GM19240 (cell line): ENCODE results near the gene CCDC17.

Experiments used
- DNase-seq: peaks from one replicate; pipeline ENCODE4 v3.0.0; 2011; ENCODE audit warnings: low spot score; ENCODE audit not compliant: insufficient read length

The CCDC17 gene

GRCh38 chr1:45623972-45624371, at the start of gene CCDC17:
TSS of gene CCDC17 (minus strand) at chr1:45624054. CDS start at chr1:45623909, 145 bp downstream.
- DNase-seq: no peak

DNA sequence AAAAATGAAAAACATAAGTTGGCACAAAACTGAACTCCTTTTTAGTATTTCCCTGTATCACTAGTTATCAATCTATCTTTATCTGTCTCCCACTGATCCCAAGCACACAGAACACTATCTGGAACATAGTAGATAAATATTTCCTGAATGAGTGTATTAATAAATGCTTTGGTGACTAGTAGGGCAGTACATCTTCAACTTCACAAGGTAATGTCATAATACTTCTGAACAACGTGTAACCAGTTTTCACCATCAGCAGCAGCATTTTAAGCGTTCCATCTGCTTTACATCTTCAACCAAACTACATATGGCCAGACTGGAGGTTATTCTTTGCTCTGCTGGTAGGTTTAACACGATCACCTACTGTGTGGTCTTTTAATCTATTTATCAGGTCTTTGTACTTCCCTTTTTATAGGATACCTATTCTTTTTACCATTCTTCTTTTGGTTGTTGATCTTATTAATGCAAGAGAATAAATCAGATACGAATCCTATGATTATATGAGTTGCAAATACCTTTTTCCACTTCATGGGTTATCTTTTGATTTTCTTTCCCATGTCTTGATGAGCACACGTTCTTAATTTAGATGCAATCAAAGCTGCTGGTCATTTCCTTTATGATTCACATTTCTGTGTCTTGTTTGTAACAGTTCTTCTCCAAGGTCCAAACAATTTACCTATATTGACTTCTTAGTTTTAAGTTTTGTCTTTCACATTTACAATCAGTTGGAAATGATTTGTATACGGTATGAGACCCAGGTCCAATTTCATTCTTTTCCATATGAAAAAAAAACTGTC, 46.2 kb upstream of the CCDC17 start:
- no peak for DNase-seq

DNA sequence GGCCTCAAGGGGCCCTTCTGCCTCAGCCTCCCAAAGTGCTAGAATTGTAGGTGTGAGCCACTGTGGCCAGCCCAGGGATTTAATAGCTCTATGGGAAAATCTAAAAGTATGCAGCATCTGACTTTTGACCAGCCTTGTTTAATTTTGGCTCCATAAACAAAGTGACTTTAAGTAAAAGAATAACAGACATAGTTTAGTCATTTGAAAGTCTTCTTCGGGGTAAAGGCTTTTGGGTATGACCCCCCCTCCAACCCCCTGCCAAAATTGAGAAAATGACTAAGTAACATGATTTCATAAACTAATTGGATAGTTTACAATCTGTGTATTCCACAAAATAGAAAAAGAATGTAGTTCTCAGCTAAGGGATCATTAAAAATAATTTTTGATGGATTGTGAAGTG, 45.5 kb upstream of the CCDC17 start:
- no peak for DNase-seq

GRCh38 chr1:45668526-45668925, 44.7 kb upstream of the CCDC17 start:
- no peak for DNase-seq

DNA sequence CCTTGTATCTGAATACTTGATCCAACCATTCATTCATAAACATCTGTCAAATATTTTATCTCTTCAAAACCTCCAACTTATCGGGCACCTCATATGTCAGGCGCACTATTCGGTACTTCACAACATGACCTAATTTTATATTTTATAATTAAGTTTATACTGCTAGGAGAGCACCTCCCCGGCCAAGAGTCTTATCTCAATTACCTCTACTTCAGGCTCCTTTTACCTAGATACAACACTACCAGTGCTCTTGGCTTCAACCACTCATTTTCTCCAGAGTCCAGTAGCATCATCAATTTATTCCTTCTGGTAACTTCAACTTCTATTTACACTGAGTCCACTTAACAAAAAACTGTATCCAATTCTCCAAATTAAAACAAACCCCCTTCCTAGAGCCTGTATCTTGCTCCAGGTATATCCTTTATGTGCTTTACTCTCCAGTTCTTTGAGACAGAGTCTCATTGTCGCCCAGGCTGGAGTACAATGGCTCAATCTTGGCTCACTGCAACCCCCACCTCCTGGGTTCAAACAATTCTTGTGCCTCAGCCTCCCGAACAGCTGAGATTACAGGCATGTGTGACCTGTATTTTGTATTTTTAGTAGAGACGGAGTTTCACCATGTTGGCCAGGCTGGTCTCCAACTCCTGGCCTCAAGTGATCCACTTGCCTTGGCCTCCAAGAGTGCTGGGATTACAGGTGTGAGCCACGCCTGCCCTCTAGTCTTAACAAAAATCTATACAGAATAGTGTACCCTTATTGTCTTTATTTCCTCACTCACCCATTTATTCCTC, 43.7 kb upstream of the CCDC17 start:
- no peak for DNase-seq

- no peak for DNase-seq
Observed at GRCh38 chr1:45666836-45667235, 43.0 kb upstream of the CCDC17 start.

DNA sequence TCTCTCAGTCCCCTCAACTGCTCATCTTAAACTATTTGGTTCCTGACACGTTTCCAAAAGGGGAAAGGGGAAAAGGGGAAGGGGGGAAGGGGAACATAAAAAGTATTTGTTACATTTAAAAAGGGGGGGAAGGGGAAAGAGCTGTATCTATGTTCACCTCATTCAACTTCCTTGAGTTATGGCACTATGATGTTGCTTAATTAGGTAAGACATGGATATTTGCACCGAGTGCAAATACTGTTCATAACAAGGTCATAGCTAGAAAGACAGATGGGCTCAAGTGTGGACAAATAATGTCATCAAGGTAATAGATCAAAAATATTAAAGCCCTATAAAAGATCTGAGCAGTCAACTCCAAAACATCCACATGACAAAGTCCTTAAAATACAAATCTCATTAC, 36.5 kb upstream of the CCDC17 start:
- no peak for DNase-seq

- no peak for DNase-seq
Observed at GRCh38 chr1:45659222-45659621, 35.4 kb upstream of the CCDC17 start.

- no peak for DNase-seq
Observed at GRCh38 chr1:45658171-45658570, 34.3 kb upstream of the CCDC17 start.

DNA sequence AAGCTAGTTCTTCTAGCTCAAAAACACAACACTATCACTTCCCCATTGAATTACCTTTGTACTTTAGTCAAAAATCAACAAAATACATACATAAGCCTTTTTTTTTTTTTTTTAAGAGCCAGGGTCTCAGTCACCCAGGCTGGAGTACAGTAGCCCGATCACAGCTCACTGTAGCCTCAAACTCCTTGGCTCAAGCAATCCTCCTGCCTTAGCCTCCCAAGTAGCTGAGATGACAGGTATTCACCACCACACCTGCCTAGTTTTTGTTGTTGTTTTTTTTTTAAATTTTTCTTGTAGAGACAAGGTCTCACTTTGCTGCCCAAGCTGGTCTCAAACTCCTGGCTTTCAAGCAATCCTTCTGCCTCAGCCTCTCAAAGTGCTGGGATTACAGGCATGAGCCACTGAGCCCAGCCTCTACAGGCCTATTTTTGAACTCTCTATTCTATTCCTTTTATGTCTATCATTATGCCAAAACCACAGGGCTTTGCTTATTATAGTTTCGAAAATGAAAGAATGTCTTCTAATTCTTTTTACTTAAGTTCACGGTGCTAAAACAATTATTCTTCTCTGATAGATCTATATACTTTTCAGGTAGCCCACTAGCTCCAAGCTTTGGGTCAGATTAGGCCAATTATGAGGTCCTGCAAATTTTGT, 32.8 kb upstream of the CCDC17 start:
- DNase-seq: no peak

GRCh38 chr1:45654540-45655280, 30.9 kb upstream of the CCDC17 start:
- no peak for DNase-seq

DNA sequence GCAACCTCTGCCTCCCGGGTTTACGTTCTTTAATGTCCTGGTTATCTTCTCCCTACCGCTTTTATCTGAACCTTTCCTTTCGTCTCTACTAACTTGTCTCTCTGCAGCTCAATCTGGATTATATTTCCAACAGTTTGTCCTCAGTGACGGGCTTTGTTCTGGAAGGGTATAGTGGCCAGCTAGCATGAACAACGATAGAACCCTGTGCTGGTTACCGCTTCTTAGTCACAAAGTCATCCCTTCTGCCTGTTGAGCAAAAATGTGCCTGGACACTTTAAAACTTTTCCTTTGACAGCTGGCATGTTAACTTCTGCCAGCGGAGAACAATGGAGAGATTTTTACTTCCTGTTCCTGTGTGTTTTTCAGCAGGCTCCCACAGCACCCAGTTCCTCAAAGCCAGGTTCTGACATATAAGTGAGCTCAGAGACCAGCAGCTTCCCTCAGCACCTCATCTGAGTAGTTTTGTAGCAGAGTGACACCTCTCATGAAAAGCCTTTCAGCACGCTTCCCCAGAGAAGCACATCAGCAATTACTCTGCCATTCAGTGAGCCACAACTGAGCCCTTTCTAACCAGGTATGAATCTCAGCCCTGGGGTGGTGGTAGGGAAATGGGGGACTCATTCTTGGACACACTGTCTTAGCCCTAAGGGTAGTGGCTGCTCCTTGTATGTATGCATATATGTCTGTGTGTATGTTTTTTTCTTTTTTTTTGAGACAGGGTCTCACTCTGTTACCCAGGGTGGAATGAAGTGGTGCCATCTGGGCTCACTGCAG, 23.6 kb upstream of the CCDC17 start:
- DNase-seq: no peak

- DNase-seq: no peak
Observed at GRCh38 chr1:45644661-45645060, 20.8 kb upstream of the CCDC17 start.

DNA sequence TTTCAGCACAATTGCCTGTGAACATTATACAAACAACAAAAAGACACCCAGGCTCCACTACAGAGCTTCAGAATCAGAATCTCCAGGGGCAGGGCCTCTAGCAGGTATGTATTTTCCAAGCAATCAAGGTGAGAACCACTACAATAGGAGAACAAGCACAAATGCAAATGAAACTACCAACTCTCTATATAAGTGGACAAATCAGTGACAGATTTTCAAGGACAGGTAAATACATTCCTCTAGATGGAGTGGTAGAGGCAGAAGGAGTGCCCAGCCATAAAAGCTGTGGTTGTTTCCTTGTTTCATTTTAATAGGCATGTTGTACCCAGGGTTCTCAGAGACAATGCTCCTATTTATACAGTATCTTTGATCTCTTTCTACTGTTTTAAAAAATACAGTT, 20.1 kb upstream of the CCDC17 start:
- DNase-seq: no peak

GRCh38 chr1:45643321-45643720, 19.5 kb upstream of the CCDC17 start:
- DNase-seq: no peak

- DNase-seq: no peak
Observed at GRCh38 chr1:45640293-45640692, 16.4 kb upstream of the CCDC17 start.

DNA sequence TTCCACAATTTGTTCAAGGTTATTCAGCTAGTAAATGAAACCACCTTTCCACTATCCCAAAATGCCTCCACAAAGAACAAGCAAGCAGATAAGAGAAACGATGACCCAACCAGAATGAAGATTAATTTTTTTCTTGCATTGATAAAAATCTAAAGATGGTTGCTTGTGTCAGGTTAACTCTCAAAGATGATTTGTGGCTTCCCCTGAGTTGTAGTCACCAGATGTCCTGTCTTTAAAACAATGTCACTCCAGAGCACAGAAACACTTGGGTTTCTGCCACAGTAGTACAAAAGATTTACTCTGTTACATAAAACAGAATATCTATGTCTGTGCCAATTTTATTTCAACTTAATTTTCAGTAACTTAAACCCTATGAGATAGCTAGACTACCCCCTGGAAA, 11.4 kb upstream of the CCDC17 start:
- no peak for DNase-seq

DNA sequence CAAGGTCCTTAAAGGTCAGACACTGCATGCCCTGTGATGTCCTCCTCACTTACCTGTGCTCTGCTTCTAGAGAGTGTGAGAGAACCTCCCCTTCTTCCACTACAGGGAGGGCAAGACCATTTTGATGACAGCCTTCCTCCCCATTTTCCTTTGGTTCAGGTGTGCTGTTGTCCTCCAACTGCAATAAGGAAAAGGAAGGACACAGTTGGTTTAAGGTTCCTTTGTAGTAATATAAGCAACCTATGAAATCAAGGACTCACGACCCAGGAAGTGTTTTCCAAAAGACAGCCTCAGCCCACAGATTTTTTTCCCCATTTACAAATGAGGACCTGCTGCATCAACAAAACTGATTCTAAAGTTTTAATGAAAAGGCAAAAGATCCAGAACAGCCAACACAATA, 6.6 kb upstream of the CCDC17 start:
- no peak for DNase-seq

DNA sequence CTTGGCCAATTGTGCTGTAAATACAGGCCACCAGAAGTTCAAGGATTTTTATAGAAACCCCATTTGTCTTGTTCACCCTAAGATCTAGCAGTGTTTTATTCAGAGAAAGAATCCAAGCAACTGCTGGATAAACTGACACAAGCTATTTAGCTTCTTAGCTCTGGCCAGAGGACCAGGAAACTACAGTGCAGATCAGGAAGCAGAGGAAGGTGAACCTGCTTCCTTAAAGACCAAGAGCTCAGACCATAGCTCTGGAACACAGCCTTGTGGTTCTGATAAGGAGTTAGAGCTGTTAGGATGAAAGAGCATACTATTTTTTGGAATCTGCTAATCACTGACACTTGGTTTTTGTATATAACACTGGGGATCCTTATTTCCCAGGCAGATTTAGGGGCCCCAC, 5.2 kb upstream of the CCDC17 start:
- DNase-seq: no peak

- DNase-seq: no peak
Observed at GRCh38 chr1:45622524-45623394, 1.1 kb downstream of the CCDC17 start.
